Hematopoietic multipotent progenitor cell treated with erythropoietin and hydrocortisone succinate and interleukin-3 and kit ligand, for 4 days (in vitro differentiated cells): ENCODE data around the gene COL9A1.

Source experiments
- DNase-seq: peaks from one replicate; pipeline ENCODE4 v3.0.0-alpha.2; 2015

The COL9A1 gene

DNA sequence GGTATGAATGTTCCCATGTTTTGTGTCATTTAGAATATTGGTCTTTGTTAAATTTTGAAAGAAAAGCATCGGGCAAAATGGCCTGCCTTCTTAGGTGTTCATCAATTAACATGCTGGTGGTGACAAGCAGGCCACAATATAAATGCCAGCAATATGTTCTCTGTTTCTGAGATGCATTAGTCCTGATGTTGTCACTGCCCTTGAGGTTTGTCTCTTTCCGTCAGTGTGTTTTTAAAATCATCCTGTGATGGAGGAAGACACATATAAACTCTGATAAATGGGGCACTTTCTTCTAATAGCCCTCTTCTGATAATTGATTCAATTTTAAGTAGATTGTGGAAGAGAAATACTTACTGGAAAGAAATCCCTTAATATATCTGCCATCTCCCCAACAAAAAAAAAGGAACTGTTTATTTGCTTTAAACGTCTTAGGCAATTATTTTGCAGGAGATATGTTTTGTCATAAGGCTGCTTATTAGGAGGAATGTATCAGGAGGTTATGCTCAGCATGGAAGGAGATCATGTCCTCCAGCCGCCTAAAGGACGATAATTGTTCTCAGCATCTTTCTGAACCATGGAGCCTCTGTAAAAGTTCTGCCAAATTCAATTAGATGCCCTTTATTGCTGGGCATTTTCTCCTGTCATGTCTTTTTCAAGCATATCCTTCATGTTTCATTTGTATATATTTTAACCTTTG lies 134.1 kb downstream of the COL9A1 start:
- DNase-seq = no peak
